ENCODE data around the gene RAI1. TPM values are rescaled to one million over a fixed set of nuclear protein-coding genes. Genes with fewer than 3 reads are reported as not detected.

Gene RAI1
- total and polyA plus RNA-seq, 2 experiments from 2014 or later, result 0.87 to 0.89 TPM

- Histone ChIP-seq H3K4me1 (ENCODE audit: insufficient read depth) (peaks cover 6% of the 10 kb centered on the region; the same call in 1 of the 2 replicates), H3K36me3 (ENCODE audit: insufficient read depth) (no peaks in the 10 kb centered on the region), H3K79me2 (replicated peaks; ENCODE audit: insufficient read depth) (no peaks in the 10 kb centered on the region), H3K4me3 (no peak overlapping the region), H3K27me3 (ENCODE audit: insufficient read depth) (peaks cover 16% of the 10 kb centered on the region), H3K9me2 (ENCODE audit: insufficient read depth) (no peaks in the 10 kb centered on the region), H3K4me2 (no peak overlapping the region), H3K27ac (ENCODE audit: low read depth) (no peak overlapping the region), H4K20me1 (replicated peaks; ENCODE audit: insufficient read depth) (no peaks in the 10 kb centered on the region), H2AFZ (no peak overlapping the region), H3F3A (replicated peaks; ENCODE audit: low read depth) (no peaks in the 10 kb centered on the region)
- H3K9me3 Mint-ChIP-seq, result no peaks in the 10 kb centered on the region
- H3K4me1 Mint-ChIP-seq, result peaks cover 28% of the 10 kb centered on the region
- H3K27me3 Mint-ChIP-seq (ENCODE audit: insufficient read depth, low read depth, poor library complexity), result peaks cover 17% of the 10 kb centered on the region
- H3K4me3 Mint-ChIP-seq, result no peak overlapping the region
- no peak for ATAC-seq
- DNase-seq (ENCODE audit: low spot score), result no peak
- TF ChIP-seq JUNB (IDR thresholded peaks at IDR 0.05; ENCODE audit: unreplicated experiment) (no peak), ZNF331 (CRISPR knock-in tag; IDR thresholded peaks at IDR 0.05; ENCODE audit: low read depth) (no peak), CTCF (conservative IDR thresholded peaks at IDR 0.05; ENCODE audit: low read depth in 2 of 2) (no peak), ZNF462 (CRISPR knock-in tag; IDR thresholded peaks at IDR 0.05) (no peak), REST (IDR thresholded peaks at IDR 0.05; ENCODE audit: unreplicated experiment) (no peak), EZH2phosphoT487 (IDR thresholded peaks at IDR 0.05; ENCODE audit: unreplicated experiment) (no peak), EZH2 (IDR thresholded peaks at IDR 0.05; ENCODE audit: low read depth, unreplicated experiment) (no peak), STAT1 (IDR thresholded peaks at IDR 0.05; ENCODE audit: unreplicated experiment) (no peak), ZNF114 (CRISPR knock-in tag; IDR thresholded peaks at IDR 0.05) (no peak), NANOG (IDR thresholded peaks at IDR 0.05; ENCODE audit: borderline replicate concordance) (no peak)
- H3K27ac Mint-ChIP-seq, result no peak overlapping the region
- no peaks in the 10 kb centered on the region for H3K36me3 Mint-ChIP-seq (ENCODE audit: low read depth)
Measured at GRCh38 chr17:17668775-17669579, 12.3 kb upstream of the RAI1 start.

All from GM23338 (cell line).